GM12801 (cell line): Measurements from ENCODE around the gene ECHS1.

ENCODE experiments used
- TF ChIP-seq, protein P1 (sequence below): IDR thresholded peaks from one replicate; pipeline ENCODE4 v1.5.1; 2011; ENCODE audit warnings: control low read depth; ENCODE audit not compliant: insufficient read length; ENCODE audit errors: extremely low read depth

Gene ECHS1

DNA sequence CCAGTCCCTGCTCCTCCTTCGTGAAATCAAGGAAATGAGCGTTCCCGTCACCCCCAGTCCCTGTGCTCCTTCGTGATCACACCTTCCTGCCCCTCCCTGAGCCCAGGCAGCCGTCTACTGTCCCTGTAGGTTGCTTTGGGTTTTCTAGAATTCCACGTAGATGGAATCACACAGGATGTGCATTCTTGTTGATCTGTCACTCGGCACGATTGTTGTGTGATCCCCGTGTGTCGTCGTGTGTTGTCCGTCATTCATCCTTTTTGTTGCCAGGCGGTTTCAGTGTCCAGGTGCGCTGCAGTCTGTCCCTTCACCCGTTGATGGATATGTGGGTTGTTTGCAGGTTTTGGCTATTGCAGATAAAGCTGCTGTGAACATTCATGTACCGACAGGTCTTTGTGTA is 30.2 kb upstream of the ECHS1 start:
- TF ChIP-seq, protein P1, sequence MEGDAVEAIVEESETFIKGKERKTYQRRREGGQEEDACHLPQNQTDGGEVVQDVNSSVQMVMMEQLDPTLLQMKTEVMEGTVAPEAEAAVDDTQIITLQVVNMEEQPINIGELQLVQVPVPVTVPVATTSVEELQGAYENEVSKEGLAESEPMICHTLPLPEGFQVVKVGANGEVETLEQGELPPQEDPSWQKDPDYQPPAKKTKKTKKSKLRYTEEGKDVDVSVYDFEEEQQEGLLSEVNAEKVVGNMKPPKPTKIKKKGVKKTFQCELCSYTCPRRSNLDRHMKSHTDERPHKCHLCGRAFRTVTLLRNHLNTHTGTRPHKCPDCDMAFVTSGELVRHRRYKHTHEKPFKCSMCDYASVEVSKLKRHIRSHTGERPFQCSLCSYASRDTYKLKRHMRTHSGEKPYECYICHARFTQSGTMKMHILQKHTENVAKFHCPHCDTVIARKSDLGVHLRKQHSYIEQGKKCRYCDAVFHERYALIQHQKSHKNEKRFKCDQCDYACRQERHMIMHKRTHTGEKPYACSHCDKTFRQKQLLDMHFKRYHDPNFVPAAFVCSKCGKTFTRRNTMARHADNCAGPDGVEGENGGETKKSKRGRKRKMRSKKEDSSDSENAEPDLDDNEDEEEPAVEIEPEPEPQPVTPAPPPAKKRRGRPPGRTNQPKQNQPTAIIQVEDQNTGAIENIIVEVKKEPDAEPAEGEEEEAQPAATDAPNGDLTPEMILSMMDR = no peak

DNA sequence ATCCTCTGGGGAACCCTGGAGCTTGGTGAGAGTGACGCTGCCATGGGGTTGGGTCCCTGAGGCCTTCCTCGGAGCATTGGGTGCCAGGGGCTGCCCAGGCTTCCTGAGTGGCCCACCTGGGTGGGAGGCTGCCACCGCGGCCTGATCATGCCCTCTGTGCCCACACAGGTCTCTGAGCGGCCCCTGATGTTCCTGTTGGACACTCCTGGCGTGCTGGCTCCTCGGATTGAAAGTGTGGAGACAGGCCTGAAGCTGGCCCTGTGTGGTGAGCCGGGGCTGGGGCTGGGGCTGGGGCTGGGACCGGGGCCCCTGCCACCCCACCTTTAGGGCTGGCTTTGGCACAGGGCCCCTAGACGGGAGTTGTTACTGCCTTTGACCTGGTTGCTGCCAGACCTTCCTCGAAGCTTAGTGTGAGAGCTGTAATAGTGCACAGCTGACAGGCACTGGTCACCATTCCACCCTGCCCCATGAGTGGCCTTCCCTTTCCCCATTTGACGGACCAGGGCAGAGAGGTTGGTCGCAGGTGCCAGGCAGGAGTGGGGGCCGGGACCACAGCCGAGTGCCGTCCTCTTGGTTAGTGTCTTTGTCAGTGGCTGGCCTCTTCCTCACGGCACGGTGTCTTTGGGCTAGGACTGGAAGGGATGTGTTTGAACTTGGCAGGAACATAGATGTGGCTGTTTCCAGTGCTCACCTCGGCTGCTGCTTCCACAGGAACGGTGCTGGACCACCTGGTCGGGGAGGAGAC is 29.0 kb upstream of the ECHS1 start:
- TF ChIP-seq, protein P1 = no peak

DNA sequence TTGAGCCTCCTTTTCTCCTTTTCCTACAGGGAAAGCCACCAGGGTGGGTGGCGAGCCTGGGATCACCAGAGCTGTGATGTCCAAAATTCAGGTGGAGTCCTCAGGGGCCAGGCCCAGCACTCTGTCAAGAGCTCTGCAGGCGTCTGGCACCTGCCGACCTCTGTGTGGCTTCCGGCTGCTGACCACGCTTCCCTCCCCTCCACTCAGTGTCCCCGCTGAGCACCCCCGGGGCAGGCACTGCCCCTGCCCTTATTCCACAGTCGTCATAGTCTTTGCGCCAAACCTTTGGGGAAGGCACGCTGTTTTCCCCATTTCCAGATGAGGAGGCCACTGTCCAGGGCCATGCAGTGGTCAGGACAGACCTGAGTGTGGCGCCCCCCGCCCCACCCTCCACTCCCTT is 28.3 kb upstream of the ECHS1 start:
- TF ChIP-seq, protein P1 = no peak

- TF ChIP-seq, protein P1 = no peak
Observed at GRCh38 chr10:133400624-133401424, 27.7 kb upstream of the ECHS1 start.

DNA sequence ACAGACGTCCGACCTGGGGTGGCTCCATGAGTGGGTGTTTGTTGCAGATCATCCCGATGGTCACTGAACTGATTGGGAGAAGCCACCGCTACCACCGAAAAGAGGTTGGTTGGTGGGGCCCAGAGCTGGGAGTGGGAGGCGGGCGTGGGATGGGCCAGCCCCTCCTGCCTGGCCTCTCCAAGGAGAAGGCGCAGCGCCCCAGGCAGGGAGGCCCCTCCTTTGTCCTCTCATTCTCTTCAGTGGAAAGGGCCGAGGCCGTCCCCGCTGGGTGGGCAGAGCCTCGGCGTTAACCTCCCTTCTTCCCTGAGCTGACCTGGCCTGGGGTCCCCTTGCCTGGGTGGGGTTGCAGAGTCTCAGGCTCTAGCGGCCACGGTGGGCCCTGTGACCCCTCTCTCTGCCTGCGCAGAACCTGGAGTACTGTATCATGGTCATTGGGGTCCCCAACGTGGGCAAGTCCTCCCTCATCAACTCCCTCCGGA is 26.0 kb upstream of the ECHS1 start:
- TF ChIP-seq, protein P1 = no peak

GRCh38 chr10:133397938-133398337 is 24.8 kb upstream of the ECHS1 start:
- TF ChIP-seq, protein P1 = no peak

GRCh38 chr10:133396035-133396624 is 23.0 kb upstream of the ECHS1 start:
- TF ChIP-seq, protein P1 = no peak
